Measurements from ENCODE around the gene SHMT2. TPM values are rescaled to one million over a fixed set of nuclear protein-coding genes. Genes with fewer than 3 reads are reported as not detected.

Gene SHMT2
- total and polyA plus RNA-seq, 2 of the 13 experiments (the other 11 are each of a cell fraction or from before 2014, with no cell fraction given) = 181 to 393 TPM

GRCh38 chr12:57238854-57239554, 9.5 kb downstream of the SHMT2 start (continued):
- TF ChIP-seq AGO2 (optimal IDR thresholded peaks at IDR 0.05; ENCODE audit: low read depth, low read length) = no peak
- peak; percentile 35; the same call in 1 of the 2 replicates for TF ChIP-seq ELF3 (CRISPR knock-in tag; IDR thresholded peaks at IDR 0.05)
- no peak for TF ChIP-seq NPAS2 (CRISPR knock-in tag; IDR thresholded peaks at IDR 0.05; ENCODE audit: borderline replicate concordance)
- peak; percentile 38; the same call in 1 of the 2 replicates for TF ChIP-seq ZNF333 (CRISPR knock-in tag; IDR thresholded peaks at IDR 0.05; ENCODE audit: borderline replicate concordance)
- no peak; the same call in 1 of the 2 replicates for TF ChIP-seq HNF4A (CRISPR knock-in tag; IDR thresholded peaks at IDR 0.05)
- TF ChIP-seq ZFY (CRISPR knock-in tag; IDR thresholded peaks at IDR 0.05) = peak; percentile 55
- TF ChIP-seq KDM1A (CRISPR knock-in tag; IDR thresholded peaks at IDR 0.05) = no peak
- no peak for TF ChIP-seq ZNF777 (CRISPR knock-in tag; IDR thresholded peaks at IDR 0.05)
- TF ChIP-seq ZNF253 (CRISPR knock-in tag; IDR thresholded peaks at IDR 0.05; ENCODE audit: borderline replicate concordance) = peak; percentile 50; the same call in 1 of the 2 replicates
- TF ChIP-seq HBP1 (CRISPR knock-in tag; IDR thresholded peaks at IDR 0.05; ENCODE audit: low read depth) = 0 out of 2 replicates have a peak, but pooled peaks have one; percentile 51
- TF ChIP-seq ZNF775 (CRISPR knock-in tag; IDR thresholded peaks at IDR 0.05; ENCODE audit: borderline replicate concordance) = no peak
- no peak for TF ChIP-seq BRF2 (CRISPR knock-in tag; IDR thresholded peaks at IDR 0.05)
- TF ChIP-seq ZNF569 (CRISPR knock-in tag; IDR thresholded peaks at IDR 0.05; ENCODE audit: borderline replicate concordance) = no peak
- no peak for TF ChIP-seq ZNF747 (CRISPR knock-in tag; IDR thresholded peaks at IDR 0.05; ENCODE audit: borderline replicate concordance)
- TF ChIP-seq ZNF318 (CRISPR knock-in tag; IDR thresholded peaks at IDR 0.05) = no peak
- no peak; the same call in 1 of the 2 replicates for TF ChIP-seq MIER2 (CRISPR knock-in tag; IDR thresholded peaks at IDR 0.05)
- no peak for TF ChIP-seq E2F5 (CRISPR knock-in tag; conservative IDR thresholded peaks at IDR 0.05)
- no peak for TF ChIP-seq ZNF644 (CRISPR knock-in tag; IDR thresholded peaks at IDR 0.05; ENCODE audit: low read depth)

Measured in HepG2 (cell line).